Activated naive CD4-positive, alpha-beta T cell (primary cell): Measurements from ENCODE around the gene CSTA.

Experiments
- DNase-seq, 4 experiments: peaks; one replicate each; lab custom pipeline; 2025; lab: John Stamatoyannopoulos, UW

CSTA gene, protein sequence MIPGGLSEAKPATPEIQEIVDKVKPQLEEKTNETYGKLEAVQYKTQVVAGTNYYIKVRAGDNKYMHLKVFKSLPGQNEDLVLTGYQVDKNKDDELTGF

DNA sequence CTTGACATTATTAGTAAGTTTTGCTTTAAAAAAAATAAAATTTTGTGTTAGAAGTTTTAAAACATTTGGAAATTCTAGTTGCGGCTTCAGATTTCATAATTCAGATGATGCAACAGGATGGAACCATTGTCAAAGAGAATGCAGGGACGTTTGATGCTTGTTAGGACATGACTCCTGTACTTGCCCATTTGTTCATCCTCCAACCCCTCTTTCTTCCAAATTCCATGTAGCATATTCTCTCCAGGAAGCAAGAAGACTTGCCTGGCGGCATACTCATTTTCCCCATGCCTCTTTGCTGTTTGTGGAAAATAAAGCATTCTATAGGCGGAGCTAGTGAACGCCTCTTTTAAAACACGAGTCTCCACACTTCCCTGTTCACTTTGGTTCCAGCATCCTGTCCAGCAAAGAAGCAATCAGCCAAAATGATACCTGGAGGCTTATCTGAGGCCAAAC lies at the start of gene CSTA:
Gene CSTA (plus strand): TSS at position 378 of the 453 bp plus-strand sequence. CDS start 45 bp downstream, at position 423.
- DNase-seq: no peak

DNA sequence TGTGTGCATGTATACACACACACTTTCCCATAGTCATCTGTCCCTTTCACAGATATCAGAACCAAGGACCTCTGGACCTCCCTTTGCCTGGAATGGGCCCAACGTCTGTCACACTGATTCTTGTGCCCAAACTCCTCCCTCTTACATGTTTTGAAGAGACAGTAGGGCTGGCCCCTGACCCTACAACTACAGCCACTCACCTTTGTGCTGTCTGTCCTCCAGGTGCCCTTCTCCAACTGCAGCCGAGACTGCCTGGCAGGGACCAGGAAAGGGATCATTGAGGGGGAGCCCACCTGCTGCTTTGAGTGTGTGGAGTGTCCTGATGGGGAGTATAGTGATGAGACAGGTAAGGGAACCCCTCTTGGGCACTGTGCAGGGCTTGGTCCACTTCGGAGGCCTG lies 43.2 kb upstream of the CSTA start:
- DNase-seq: no peak

DNA sequence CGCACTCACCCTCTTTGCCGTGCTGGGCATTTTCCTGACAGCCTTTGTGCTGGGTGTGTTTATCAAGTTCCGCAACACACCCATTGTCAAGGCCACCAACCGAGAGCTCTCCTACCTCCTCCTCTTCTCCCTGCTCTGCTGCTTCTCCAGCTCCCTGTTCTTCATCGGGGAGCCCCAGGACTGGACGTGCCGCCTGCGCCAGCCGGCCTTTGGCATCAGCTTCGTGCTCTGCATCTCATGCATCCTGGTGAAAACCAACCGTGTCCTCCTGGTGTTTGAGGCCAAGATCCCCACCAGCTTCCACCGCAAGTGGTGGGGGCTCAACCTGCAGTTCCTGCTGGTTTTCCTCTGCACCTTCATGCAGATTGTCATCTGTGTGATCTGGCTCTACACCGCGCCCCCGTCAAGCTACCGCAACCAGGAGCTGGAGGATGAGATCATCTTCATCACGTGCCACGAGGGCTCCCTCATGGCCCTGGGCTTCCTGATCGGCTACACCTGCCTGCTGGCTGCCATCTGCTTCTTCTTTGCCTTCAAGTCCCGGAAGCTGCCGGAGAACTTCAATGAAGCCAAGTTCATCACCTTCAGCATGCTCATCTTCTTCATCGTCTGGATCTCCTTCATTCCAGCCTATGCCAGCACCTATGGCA lies 41.1 kb upstream of the CSTA start:
- no peak for DNase-seq

DNA sequence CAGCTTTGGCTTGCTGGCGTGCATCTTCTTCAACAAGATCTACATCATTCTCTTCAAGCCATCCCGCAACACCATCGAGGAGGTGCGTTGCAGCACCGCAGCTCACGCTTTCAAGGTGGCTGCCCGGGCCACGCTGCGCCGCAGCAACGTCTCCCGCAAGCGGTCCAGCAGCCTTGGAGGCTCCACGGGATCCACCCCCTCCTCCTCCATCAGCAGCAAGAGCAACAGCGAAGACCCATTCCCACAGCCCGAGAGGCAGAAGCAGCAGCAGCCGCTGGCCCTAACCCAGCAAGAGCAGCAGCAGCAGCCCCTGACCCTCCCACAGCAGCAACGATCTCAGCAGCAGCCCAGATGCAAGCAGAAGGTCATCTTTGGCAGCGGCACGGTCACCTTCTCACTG lies 40.6 kb upstream of the CSTA start:
- no peak for DNase-seq

DNA sequence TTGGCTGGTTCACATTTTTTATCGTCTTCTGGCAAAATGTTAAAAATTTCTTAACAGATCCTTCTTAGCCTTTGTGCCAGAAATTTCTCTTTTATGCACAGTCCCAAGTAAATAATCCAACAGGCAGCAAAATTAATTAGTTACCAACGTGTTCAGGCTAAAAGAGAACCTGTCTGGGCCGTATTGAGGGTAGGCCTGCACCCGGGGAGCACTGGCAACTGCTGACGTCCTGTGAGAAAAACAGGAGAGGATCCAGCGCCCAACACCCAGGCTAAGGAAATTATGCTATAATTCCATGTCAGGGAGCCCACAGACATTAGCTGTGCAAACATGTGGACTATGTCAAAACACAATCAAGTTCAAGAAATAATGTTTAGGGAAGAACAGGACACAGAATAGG lies 30.7 kb upstream of the CSTA start:
- no peak for DNase-seq

DNA sequence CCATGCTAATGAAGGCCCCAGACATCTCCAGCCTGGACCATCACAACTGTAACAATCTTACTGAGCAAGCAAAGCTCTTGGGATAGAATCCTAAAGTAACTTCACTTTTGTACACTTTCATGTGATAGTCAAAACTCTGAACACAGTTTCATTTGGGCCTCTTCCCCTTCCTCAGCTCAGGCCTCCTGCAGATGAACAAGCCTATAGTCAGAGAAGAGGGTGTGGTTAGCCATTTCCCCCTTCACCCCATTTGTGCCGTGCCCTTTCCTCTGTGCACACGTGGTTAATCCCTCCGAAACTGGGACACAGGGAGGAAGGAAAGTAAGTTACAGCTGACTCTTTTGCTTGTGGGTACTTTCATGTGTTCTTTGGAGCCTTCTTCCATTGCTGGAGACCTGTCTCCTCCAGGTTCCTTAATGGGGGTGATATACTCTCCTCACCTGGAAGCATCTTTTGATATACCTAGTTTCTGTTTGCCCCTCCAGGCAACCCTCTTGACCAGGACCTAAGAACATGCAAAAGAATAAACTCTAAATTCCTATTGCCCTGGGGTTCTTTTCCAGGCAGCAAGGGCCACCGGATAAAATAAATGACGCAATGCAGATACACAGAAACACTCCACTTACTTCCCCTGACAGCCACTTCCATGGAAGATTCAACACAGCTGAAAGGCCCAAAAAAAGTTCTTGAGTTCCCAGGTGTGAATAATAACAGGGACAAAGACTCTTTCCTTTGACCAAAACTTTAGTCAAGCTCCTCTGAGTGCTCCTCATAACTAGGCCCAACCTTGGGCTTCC lies 29.6 kb upstream of the CSTA start:
- no peak for DNase-seq

DNA sequence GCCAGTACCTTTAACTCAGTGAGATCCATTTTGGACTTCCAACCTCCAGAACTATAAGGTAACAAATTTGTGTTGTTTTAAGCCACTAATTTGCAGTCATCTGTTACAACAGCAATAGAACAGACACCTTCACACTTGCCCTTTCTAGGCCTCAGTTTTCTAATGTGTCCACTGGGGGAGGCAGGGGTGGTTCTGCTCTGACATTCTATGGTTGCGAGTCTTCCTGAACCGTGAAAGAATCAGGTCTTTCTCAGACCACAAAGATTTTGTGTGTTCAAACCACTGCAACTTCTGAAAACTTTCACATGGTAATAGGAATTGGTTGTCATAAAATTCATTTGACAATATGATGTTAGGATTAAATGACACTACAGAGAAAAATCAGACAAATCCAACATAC lies 26.8 kb upstream of the CSTA start:
- DNase-seq: no peak

DNA sequence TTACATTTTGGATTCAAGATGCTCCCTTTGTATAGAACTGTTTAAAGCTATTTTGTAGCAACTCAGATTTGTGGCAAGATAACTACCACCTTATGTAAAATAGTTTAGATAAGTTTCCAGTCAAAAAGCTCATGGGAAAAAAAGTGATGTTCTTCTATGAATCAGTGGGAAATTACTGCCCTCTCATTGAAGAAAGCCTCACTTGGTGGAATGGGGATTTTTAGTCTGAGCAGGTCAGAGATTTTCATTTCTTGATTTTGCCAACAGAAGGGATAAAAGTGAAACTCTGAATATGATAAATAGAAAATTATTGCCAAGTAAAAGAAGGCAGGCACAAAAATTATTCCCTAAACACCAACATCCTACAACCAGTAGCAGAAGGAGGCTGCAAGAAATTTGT lies 25.8 kb upstream of the CSTA start:
- DNase-seq: no peak

DNA sequence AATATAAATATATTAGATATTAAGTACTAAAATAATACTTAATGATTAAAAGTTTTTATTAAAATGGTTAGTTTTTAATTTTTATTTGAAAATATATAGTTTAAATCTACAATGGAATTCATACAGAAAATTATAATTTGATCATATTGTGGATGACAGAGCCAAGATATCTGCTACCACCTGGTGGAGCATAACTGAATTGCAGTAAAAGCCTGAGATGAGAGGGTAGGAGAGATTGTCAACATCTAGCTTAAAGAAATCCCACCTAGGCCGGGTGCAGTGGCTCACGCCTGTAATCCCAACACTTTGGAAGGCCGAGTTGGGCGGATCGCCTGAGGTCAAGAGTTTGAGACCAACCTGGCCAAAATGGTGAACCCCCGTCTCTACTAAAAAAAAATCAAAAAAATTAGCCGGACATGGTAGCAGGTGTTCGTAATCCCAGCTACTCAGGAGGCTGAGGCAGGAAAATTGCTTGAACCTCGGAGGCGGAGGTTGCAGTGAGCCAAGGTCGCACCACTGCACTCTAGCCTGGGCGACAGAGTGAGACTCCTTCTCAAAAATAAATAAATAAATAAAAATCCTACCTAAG lies 25.1 kb upstream of the CSTA start:
- DNase-seq: no peak

DNA sequence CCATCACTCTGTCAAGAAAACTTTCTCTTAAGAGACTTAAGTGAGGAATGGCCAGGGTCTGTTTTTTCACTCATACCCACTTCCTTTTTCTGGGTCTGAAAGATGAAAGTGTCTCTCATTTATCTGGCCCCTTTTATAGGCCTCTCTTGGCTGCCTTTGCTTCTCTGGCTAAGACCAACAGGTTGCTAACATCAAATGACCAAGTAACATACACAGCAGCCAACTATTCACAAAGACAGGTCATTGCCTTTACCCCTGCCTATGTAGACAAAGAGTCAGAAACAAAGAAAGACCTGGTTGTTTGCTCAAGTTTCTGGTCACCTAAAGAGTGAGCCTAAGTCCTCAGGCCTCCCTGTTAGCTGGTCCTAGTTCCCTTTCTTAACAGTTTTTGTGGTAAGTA lies 24.0 kb upstream of the CSTA start:
- no peak for DNase-seq

DNA sequence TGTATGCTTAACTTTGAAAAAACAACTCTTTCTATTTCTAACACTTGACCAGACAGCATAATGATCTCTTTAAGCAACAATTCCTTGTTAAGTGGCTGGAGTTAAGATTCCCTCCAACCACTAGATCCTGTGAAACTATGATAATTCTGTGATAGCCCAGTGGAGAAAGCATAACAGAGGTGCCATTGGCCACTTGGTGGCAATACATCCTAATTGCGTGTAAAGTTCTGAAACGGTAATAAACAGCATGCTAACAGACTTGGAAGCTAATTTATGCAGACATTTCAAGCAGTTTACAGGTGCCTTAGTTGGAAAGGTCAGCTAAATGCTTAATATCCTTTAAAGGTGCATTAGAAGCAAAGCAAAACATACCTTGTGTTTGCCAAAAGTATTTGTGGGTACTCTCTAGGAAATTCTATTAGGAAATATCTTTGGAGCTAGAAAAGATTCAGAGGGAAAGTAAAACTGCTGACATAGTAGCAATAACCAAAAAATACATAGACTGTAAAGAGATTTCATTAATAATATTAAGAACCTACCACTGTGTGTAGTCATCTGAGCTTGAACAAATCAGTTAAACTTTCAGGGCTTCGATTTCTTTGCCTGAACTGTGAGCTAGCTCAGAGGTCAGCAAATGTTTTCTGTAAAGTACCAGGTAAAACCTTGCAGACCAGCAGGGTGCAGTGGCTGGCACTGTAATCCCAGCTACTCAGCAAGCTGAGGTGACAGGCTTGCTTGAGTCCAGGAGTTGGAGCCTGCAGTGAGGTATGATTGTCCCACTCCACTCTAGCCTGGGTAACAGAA lies 19.0 kb upstream of the CSTA start:
- no peak for DNase-seq

DNA sequence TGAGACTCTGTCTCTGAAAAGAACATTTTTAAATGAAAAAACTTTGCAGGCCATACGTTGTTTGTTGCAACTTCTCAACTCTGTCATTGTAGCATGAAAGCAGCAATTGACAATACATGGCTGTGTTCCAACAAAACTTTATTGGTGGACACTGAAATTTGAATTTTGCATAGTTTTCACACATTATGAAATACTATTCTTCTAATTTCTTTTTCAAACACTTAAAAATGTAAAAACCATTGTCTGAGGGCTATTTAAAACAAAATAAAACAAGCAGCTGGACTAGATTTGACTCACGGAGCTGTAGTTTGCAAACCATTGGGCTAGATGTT lies 18.5 kb upstream of the CSTA start:
- no peak for DNase-seq

DNA sequence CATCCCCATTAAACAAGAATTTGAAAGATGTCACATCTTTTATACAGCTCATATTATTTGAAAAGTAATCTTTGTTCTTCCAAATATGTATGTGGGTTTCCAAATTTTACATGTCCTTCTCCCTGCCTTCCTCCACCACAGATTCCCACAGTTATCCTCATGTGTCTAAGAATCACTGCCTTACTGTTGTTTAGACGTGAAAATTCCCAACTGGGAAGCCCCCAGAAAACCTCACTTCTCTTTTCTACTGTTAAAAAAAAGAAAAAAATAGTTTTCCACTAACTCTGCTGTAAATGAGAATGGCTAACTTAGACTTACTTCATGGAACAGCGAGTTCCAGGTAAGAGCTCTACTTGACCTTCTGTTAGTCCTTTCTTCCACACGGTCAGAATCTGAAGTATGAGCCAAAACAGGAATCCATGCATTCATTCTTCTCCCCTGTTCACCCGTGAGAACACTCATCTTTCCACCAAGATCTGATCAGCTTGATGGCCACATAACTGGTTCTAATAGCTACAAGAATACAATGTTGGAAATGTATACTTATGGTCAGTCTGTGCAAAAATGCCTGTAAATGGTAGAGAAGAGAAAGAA lies 17.9 kb upstream of the CSTA start:
- DNase-seq: no peak

DNA sequence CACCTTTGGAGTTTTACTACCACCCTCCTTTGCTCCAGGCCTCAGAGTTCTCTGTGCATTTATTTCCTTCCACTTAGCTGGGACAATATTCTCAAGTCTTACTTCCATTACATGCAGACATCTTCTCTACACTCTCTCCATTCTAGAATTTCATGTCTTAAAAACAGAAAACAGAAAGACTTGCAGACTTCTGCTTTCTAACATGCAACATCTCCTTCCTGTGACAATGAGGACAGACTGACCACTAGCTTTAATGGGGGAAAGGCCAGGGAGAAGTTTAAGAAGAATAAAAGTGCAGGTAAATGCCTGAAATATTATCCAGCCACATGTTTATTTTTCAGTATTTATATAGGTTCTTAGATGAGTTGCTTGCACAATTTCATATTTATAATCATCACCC lies 17.1 kb upstream of the CSTA start:
- no peak for DNase-seq

DNA sequence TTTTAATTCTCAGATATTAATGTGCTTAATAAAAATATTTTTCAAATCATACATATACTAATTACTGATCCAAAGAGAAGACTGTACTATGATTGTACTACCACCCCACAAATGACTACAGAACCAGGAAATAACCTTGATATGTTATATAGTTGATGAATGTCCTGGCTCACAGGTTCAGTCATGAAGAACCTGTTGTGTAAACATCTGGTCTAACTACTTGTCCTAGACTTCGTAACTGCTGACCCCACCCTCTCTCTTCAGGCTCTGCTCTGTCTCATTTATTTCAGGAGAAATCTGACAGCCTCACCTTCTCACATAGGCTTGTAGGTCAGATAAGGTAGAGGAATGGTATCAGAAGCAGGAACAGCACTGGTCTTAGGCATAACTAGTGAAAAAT lies 14.7 kb upstream of the CSTA start:
- DNase-seq: no peak

DNA sequence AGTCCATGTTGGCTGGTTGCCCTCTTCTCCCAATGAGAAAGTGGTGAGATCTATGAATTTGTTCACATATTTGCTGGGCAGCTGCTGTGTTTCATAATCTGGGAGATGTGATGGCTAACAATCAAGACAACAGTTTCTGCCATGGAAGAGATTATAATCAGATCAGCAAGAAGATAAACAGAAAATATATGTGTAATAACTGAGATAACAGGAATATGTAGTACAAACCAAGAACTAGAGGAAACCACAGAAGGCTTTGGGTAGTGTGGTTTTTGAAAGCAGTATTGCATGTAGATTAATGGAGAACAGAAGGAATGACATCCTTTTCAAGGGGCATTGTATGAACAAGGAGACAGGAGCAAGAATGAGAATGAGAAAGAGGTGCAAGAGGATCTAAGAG lies 12.2 kb upstream of the CSTA start:
- DNase-seq: no peak

DNA sequence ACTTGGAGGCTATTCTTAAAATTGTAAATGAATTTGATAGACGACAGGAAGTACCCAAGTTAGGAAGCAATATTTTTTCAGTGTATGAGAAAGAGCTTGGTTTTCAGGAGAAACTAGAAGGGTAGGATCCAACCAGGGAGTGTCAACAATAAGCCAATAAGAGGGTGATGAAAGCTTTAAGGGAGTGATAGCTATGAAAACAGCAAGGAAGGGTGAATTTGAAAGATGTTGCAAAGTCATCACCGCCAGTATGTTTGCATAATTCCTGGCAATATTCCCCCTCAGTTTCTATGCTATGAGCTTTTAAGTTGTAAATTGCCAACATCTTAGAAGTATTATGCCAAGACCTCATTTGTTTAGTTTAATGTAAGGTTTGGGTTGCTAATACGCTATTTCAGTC lies 11.8 kb upstream of the CSTA start:
- DNase-seq: no peak

DNA sequence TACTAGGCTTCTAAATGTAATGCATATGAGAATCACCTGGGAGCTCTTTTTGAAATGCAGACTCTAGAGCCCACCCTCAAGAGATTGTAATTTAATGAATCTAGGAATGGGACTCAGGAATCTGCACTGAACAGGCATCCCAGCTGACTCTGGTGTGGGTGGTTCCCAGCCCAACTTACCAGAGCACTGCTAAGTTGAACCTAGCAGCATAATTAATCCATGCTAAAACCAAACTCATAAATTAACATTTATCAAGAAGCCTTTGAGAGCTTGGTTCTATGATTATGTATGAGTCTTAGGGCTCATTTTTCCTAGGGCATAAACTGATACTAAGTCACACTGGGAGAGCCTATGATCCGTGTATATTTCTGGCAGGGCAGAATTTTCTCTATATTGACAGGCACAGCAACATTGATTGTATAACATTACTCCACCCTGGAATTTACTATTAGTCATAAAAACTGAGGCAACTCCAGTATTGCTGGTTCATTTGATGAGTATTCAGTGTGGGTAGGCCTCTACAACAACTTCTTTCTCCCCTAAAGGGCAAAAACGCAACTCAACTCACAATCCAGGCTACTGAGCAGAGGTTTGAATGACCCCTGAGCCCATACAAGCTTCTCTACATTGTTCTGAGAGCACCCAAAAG lies 10.7 kb upstream of the CSTA start:
- DNase-seq: no peak

DNA sequence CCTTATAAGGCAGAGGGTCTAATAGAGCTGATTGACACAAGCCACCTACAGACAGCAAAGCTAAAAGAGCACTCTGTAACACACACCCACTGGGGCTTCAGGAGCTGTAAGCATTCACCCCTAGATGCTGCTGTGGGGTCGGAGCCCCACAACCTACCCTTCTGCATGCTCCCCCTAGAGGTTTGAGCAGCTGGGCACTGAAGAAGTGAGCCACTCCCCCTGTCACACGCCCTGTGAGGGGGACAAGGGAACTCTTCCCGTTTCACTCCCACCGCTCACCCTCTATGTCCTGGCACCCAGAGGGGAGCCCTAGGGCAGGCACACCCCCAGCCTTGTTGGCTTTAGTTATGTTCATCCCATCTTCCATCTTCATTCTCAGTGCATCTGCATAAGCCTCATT lies 9.4 kb upstream of the CSTA start:
- no peak for DNase-seq

DNA sequence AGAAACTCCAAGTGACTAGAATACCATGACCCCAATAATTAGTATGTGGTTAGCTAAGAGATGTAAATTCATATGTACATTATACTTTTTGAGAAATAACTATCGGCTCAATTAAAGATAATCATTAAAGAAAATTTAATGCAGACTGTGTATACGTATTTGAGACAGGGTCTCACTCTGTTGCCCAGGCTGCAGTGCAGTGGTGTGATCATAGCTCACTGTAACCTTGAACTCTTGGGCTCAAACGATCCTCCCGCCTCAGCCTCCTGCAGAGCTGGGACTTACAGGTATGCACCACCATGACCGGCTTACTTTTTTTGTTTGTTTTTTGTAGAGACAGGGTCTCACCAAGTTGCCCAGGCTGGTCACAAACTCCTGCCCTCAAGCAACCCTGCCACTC lies 8.7 kb upstream of the CSTA start:
- DNase-seq: no peak

DNA sequence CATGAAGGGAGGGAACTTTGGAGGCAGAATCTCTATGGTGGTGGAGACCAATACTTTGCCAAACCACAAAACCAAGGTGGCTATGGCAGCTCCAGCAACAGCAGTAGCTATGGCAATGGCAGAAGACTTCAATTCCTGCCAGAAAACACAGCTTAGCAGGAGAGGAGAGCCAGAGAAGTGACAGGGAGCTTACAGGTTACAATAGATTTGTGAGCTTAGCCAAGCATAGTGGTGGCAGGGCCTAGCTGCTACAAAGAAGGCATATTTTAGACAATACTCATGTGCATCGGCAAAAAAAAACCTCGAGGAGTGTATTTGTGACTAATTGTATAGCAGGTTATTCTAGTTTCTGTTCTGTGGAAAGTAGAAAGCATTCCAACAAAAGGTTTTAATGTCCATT lies 6.4 kb upstream of the CSTA start:
- no peak for DNase-seq
